HepG2 (cell line): ENCODE results near the gene GPN2. TPM values are rescaled to one million over a fixed set of nuclear protein-coding genes. Genes with fewer than 3 reads are reported as not detected.

ENCODE experiments used
- DR1 ChIP-seq: sonication (generic); formaldehyde crosslinking; IDR thresholded peaks from 2 replicates; pipeline ENCODE4 v1.8.0; 2021; ENCODE audit warnings: mild to moderate bottlenecking, missing genetic modification reagents, inconsistent platforms
- POLR2G ChIP-seq: fragments of 200-400 bp; formaldehyde crosslinking; IDR thresholded peaks from 2 replicates; pipeline ENCODE4 v1.6.1; 2018; ENCODE audit warnings: mild to moderate bottlenecking, low read depth, low read length, moderate library complexity
- SALL1 ChIP-seq: sonication (generic); formaldehyde crosslinking; IDR thresholded peaks from 2 replicates; pipeline ENCODE4 v1.8.0; 2022; ENCODE audit warnings: mild to moderate bottlenecking, missing genetic modification reagents
- polyA plus RNA-seq, 8 experiments: library from polyadenylated mRNA; depleted of rRNA in 3 of 8; stranded (reverse) in 7 of 8; unstranded in 1 of 8; fragments of >200 nt; fragmentation: Illumina TruSeq in 4 of 8; extraction: Trizol in 4 of 8; gene quantifications; 2 replicates each; pipeline versions ENCODE4 v1.2.1 to v1.2.3, GENCODE V29; 2011 to 2016; ENCODE audit warnings: low read depth in 4 of 8, missing spikeins in 1 of 8, mixed read lengths in 1 of 8; ENCODE audit not compliant: insufficient read depth in 1 of 8
- total RNA-seq, 5 experiments: library from RNA; depleted of rRNA; stranded (reverse); fragments of >200 nt; fragmentation: Illumina TruSeq; extraction: Trizol; gene quantifications; 2 replicates each; pipeline ENCODE4 v1.2.3, GENCODE V29; 2016; ENCODE audit warnings: low read depth in 1 of 5
- TF ChIP-seq, protein P1 (sequence below), 2 experiments: fragments of 450-650 bp in 1 of 2; sonication (generic) in 1 of 2; formaldehyde crosslinking in 1 of 2; IDR thresholded peaks; 2 replicates each; pipeline versions ENCODE4 v1.6.1 to v1.8.0; 2016 to 2022; ENCODE audit warnings: antibody characterized with exemption in 1 of 2, mild to moderate bottlenecking in 1 of 2, missing genetic modification reagents in 1 of 2
- TF ChIP-seq, protein P2 (sequence below): sonication (generic); formaldehyde crosslinking; IDR thresholded peaks from 2 replicates; pipeline ENCODE4 v1.5.1; 2020; ENCODE audit warnings: missing genetic modification reagents, mild to moderate bottlenecking, borderline replicate concordance
- TF ChIP-seq, protein P3 (sequence below): sonication (generic); formaldehyde crosslinking; IDR thresholded peaks from 2 replicates; pipeline ENCODE4 v1.4.0; 2020; ENCODE audit warnings: missing genetic modification reagents
- TF ChIP-seq, protein P4 (sequence below): sonication (generic); formaldehyde crosslinking; IDR thresholded peaks from 2 replicates; pipeline ENCODE4 v1.5.0; 2020; ENCODE audit warnings: mild to moderate bottlenecking, missing genetic modification reagents, moderate library complexity
- TF ChIP-seq, protein P5 (sequence below): IDR thresholded peaks from 2 replicates; pipeline ENCODE4 v1.6.1; 2016; ENCODE audit warnings: mild to moderate bottlenecking, missing biosample characterization, missing genetic modification reagents

GPN2 gene
- total and polyA plus RNA-seq, 2 of the 13 experiments (the other 11 are each of a cell fraction or from before 2014, with no cell fraction given), result 19.3 to 38.9 TPM

DNA sequence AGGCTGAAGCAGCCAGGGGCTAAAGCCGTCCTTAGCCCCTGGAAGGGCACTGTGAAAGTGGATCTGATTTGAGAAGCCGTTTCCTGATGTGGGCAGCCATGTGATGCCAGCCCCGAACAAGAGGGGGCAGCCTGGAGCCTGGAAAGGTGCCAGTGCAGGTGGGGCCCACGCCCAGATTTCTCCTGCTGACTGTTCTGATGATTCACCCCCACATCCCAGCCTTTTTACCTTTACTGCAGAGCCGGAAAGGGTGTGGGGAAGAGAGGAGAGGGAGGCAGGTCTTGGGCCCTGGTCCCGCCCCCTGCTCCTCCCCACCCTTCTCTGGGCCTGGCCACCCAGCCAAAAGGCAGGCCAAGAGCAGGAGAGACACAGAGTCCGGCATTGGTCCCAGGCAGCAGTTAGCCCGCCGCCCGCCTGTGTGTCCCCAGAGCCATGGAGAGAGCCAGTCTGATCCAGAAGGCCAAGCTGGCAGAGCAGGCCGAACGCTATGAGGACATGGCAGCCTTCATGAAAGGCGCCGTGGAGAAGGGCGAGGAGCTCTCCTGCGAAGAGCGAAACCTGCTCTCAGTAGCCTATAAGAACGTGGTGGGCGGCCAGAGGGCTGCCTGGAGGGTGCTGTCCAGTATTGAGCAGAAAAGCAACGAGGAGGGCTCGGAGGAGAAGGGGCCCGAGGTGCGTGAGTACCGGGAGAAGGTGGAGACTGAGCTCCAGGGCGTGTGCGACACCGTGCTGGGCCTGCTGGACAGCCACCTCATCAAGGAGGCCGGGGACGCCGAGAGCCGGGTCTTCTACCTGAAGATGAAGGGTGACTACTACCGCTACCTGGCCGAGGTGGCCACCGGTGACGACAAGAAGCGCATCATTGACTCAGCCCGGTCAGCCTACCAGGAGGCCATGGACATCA is 27.1 kb downstream of the GPN2 start, which contains the start of gene SFN (continued):
- TF ChIP-seq, protein P1, sequence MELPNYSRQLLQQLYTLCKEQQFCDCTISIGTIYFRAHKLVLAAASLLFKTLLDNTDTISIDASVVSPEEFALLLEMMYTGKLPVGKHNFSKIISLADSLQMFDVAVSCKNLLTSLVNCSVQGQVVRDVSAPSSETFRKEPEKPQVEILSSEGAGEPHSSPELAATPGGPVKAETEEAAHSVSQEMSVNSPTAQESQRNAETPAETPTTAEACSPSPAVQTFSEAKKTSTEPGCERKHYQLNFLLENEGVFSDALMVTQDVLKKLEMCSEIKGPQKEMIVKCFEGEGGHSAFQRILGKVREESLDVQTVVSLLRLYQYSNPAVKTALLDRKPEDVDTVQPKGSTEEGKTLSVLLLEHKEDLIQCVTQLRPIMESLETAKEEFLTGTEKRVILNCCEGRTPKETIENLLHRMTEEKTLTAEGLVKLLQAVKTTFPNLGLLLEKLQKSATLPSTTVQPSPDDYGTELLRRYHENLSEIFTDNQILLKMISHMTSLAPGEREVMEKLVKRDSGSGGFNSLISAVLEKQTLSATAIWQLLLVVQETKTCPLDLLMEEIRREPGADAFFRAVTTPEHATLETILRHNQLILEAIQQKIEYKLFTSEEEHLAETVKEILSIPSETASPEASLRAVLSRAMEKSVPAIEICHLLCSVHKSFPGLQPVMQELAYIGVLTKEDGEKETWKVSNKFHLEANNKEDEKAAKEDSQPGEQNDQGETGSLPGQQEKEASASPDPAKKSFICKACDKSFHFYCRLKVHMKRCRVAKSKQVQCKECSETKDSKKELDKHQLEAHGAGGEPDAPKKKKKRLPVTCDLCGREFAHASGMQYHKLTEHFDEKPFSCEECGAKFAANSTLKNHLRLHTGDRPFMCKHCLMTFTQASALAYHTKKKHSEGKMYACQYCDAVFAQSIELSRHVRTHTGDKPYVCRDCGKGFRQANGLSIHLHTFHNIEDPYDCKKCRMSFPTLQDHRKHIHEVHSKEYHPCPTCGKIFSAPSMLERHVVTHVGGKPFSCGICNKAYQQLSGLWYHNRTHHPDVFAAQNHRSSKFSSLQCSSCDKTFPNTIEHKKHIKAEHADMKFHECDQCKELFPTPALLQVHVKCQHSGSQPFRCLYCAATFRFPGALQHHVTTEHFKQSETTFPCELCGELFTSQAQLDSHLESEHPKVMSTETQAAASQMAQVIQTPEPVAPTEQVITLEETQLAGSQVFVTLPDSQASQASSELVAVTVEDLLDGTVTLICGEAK (IDR thresholded peaks at IDR 0.05), result no peak
- TF ChIP-seq, protein P1 (CRISPR knock-in tag; IDR thresholded peaks at IDR 0.05), result 0 out of 2 replicates have a peak, but pooled peaks have one; percentile 22
- TF ChIP-seq SALL1 (CRISPR knock-in tag), result peak; percentile 43; the same call in 1 of the 2 replicates
- TF ChIP-seq, protein P2, sequence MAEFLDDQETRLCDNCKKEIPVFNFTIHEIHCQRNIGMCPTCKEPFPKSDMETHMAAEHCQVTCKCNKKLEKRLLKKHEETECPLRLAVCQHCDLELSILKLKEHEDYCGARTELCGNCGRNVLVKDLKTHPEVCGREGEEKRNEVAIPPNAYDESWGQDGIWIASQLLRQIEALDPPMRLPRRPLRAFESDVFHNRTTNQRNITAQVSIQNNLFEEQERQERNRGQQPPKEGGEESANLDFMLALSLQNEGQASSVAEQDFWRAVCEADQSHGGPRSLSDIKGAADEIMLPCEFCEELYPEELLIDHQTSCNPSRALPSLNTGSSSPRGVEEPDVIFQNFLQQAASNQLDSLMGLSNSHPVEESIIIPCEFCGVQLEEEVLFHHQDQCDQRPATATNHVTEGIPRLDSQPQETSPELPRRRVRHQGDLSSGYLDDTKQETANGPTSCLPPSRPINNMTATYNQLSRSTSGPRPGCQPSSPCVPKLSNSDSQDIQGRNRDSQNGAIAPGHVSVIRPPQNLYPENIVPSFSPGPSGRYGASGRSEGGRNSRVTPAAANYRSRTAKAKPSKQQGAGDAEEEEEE (CRISPR knock-in tag), result no peak
- TF ChIP-seq, protein P3, sequence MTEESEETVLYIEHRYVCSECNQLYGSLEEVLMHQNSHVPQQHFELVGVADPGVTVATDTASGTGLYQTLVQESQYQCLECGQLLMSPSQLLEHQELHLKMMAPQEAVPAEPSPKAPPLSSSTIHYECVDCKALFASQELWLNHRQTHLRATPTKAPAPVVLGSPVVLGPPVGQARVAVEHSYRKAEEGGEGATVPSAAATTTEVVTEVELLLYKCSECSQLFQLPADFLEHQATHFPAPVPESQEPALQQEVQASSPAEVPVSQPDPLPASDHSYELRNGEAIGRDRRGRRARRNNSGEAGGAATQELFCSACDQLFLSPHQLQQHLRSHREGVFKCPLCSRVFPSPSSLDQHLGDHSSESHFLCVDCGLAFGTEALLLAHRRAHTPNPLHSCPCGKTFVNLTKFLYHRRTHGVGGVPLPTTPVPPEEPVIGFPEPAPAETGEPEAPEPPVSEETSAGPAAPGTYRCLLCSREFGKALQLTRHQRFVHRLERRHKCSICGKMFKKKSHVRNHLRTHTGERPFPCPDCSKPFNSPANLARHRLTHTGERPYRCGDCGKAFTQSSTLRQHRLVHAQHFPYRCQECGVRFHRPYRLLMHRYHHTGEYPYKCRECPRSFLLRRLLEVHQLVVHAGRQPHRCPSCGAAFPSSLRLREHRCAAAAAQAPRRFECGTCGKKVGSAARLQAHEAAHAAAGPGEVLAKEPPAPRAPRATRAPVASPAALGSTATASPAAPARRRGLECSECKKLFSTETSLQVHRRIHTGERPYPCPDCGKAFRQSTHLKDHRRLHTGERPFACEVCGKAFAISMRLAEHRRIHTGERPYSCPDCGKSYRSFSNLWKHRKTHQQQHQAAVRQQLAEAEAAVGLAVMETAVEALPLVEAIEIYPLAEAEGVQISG (CRISPR knock-in tag), result 0 out of 2 replicates have a peak, but pooled peaks have one; percentile 8
- TF ChIP-seq POLR2G, result peak; percentile 82
- peak; percentile 40; the same call in 1 of the 2 replicates for TF ChIP-seq DR1
- TF ChIP-seq, protein P4, sequence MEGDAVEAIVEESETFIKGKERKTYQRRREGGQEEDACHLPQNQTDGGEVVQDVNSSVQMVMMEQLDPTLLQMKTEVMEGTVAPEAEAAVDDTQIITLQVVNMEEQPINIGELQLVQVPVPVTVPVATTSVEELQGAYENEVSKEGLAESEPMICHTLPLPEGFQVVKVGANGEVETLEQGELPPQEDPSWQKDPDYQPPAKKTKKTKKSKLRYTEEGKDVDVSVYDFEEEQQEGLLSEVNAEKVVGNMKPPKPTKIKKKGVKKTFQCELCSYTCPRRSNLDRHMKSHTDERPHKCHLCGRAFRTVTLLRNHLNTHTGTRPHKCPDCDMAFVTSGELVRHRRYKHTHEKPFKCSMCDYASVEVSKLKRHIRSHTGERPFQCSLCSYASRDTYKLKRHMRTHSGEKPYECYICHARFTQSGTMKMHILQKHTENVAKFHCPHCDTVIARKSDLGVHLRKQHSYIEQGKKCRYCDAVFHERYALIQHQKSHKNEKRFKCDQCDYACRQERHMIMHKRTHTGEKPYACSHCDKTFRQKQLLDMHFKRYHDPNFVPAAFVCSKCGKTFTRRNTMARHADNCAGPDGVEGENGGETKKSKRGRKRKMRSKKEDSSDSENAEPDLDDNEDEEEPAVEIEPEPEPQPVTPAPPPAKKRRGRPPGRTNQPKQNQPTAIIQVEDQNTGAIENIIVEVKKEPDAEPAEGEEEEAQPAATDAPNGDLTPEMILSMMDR (CRISPR knock-in tag), result peak; percentile 73
- TF ChIP-seq, protein P5, sequence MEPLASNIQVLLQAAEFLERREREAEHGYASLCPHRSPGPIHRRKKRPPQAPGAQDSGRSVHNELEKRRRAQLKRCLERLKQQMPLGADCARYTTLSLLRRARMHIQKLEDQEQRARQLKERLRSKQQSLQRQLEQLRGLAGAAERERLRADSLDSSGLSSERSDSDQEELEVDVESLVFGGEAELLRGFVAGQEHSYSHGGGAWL (CRISPR knock-in tag), result peak; percentile 27; the same call in 1 of the 2 replicates
